ENCODE data around the gene NRTN. TPM values are rescaled to one million over a fixed set of nuclear protein-coding genes. Genes with fewer than 3 reads are reported as not detected.

The NRTN gene
- total RNA-seq, 1 donor from 2014 or later: 0.64 TPM

- intact Hi-C loops (cut with micrococcal nuclease): no loop called here
These were observed 6.2 kb downstream of the NRTN start for GRCh38 chr19:5811117-5811516.

- intact Hi-C loops (cut with micrococcal nuclease): no loop called here
These were observed 9.4 kb downstream of the NRTN start for GRCh38 chr19:5814123-5814851.

DNA sequence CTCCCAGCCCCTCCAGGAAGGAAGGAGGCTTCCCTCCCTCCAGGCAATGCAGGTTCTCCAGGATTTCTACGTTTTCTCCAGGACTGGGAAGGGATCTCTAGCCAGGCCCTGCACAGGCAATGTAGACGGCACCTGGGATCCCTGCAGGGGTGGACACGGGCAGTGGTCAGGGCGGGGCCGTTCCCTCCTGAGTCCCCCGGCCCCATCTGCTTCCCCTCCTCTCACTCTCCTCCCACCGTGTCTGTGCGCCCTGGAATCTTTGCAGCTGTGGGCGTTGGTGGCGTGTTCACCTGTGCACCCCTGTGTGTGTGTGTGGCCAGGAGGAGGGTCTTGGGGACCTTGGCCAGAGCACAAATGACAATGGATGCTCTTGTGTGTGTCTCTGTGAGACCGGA lies 10.0 kb downstream of the NRTN start:
- intact Hi-C loops (cut with micrococcal nuclease): no loop called here

GRCh38 chr19:5817218-5817617 lies 12.4 kb downstream of the NRTN start:
- intact Hi-C loops (cut with micrococcal nuclease): no loop called here

GRCh38 chr19:5818594-5818993 lies 13.7 kb downstream of the NRTN start:
- intact Hi-C loops (cut with micrococcal nuclease): no loop called here

DNA sequence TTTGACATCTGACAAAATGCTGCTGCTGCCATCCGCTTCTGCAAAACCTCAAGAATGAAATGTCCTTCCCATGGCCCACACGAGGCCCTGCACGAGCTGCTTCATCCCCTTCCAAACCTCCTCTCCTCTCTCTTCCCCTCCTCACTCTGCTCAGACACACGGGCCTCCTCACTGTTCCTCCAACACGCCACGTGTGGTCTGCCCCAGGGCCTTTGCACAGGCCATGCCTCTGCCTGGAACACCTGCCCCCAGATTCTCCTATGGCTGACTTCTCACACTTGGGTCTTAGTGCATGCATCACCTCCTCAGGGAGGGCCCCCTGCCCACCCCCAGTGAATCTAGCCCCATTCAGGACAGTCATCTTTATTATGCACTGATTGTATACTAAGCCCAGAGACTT lies 15.9 kb downstream of the NRTN start:
- intact Hi-C loops (cut with micrococcal nuclease): no loop called here

GRCh38 chr19:5821521-5822180 lies 16.8 kb downstream of the NRTN start:
- intact Hi-C loops (cut with micrococcal nuclease): no loop called here

GRCh38 chr19:5822181-5822844 lies 17.4 kb downstream of the NRTN start:
- intact Hi-C loops (cut with micrococcal nuclease): no loop called here

GRCh38 chr19:5823579-5824281 lies 18.9 kb downstream of the NRTN start:
- intact Hi-C loops (cut with micrococcal nuclease): no loop called here

GRCh38 chr19:5824751-5825150 lies 19.9 kb downstream of the NRTN start:
- intact Hi-C loops (cut with micrococcal nuclease): no loop called here

- intact Hi-C loops (cut with micrococcal nuclease): no loop called here
These were observed 20.3 kb downstream of the NRTN start for GRCh38 chr19:5825178-5825577.

- intact Hi-C loops (cut with micrococcal nuclease): no loop called here
These were observed 21.9 kb downstream of the NRTN start for GRCh38 chr19:5826531-5827341.

GRCh38 chr19:5827342-5827890 lies 22.5 kb downstream of the NRTN start:
- intact Hi-C loops (cut with micrococcal nuclease): no loop called here

DNA sequence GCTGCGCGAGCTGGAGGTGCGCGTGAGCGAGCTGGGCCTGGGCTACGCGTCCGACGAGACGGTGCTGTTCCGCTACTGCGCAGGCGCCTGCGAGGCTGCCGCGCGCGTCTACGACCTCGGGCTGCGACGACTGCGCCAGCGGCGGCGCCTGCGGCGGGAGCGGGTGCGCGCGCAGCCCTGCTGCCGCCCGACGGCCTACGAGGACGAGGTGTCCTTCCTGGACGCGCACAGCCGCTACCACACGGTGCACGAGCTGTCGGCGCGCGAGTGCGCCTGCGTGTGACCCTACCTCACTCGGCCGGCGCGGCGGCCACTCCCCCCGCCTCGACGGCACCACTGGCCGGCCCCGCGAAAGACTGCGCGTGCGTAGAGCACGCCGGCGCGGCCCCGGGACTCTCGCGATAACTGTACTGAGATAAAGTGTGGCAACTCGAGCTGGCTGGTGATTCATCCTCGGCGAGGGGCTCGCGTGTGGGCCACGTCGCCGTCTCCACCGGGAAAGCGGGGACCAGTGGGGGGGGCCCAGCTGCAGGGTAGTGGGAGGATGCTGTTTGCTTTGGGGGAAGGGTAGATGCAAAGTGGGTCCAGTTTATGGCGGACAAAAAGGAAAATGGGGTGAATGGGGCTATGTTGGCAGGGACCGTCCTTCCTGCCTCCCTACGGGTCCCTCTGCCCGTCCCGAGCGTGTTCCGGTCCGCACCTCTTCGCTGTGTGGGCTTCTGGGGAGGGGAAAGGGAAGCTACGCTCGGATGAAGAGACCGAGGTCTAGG lies 23.2 kb downstream of the NRTN start:
- intact Hi-C loops (cut with micrococcal nuclease): loop anchor here (1.0 to 2.0 kb wide), 7 partner anchors 24 to 533 kb away; partner anchors contain the start of genes CATSPERD, CLPP, LONP1 and RANBP3

DNA sequence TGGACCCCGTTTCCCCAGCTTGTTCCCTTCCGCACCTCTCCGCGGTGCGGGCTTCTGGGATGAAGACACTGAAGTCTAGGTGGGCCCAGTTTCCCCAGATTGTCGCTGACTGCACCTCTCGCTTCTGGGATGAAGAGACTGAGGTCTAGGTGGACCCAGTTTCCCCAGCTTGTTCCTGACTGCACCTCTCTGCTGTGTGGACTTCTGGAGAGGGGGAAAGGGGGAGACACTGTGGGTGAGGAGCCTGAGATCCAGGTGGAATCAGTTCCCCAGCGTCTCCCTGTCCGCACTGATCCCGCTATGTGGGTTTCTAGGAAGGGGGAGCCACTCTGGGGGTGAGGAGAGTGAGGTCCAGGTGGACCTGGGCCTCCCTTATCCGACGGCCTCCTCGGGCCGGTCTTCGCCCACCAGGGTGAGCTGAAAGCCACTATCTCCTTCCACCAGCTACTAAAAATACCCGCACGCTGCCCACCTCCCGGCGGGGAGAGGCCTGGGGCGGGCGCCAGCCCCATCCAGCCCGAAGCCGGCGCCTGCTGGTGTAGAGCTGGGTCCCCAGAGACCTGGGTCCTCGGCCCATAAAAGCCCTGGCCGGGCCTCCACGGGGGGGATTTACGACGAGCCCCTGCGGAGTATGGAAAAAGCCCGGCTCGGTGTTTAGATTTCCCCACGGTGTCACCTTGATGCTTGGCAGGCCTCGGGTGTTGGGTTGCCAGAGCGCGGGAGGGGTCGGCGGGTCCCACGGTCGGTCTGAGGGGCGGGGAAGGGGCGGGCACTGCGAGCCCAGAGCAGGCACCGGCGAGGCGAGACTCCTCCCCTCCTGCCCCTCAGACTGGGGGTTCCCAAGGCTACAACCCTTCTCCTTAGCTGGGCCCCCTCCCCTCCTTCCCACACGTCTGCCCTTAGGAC lies 24.0 kb downstream of the NRTN start:
- intact Hi-C loops (cut with micrococcal nuclease): loop anchor here (1.0 to 2.0 kb wide), 7 partner anchors 25 to 532 kb away; partner anchors contain the start of genes CATSPERD, CLPP, LONP1 and RANBP3

DNA sequence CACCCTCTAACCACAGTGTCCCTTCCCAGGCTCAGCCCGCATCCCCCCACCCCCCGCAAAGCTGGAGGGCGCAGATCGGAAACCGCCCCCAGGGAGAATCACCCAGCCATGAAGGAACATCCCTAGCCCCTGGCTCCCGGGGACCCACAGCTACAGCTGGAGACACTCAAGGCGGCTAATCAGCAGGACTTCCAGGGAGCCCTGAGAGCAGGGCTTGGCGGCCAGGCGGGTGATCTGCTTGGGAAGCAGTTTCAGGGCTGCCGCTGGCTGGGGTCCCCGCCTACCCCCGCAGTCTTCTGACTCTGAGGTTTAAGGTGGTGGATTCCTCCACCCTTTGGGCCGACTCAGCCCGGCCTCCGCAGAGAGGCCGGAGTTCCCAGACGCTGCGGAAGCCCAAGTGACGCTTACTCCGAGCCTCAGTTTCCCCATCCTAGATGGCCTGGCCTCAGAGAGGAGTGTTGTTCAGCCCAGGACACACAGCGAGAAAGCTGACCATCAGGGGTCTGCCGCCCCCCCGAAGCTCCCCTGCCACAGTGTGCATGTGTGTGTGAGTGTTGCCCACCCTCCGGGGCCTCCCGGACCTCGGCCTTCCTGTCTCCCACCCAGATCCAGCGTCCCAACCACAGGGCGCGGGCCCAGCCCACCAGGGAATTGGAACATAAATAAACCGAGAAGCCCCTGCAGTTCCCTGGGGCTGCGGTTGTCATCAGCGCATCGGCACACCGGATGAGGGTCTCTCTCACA lies 24.9 kb downstream of the NRTN start:
- intact Hi-C loops (cut with micrococcal nuclease): loop anchor here (2.0 kb wide), 1 partner anchor 531 kb away; the partner anchor contains the start of gene CLPP

DNA sequence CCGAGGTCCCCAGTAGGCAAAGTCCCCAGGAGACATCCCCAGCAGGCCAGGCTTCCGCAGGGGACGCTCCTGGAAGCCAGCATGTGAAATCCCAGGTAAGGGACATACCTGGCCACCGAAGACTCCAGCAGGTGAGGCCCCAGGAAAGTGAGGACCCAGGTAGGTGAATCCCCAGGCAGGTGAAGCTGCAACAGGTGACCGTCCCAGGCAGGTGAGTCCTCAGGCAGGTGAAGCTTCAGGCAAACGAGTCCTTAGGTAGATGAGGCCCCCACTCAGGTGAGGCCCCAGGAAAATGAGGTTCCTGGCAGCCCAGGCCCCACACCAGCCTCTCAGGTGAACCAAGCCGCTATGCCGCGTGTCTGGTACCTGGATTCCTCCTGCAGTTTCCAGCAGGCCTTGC lies 26.3 kb downstream of the NRTN start:
- intact Hi-C loops (cut with micrococcal nuclease): no loop called here

DNA sequence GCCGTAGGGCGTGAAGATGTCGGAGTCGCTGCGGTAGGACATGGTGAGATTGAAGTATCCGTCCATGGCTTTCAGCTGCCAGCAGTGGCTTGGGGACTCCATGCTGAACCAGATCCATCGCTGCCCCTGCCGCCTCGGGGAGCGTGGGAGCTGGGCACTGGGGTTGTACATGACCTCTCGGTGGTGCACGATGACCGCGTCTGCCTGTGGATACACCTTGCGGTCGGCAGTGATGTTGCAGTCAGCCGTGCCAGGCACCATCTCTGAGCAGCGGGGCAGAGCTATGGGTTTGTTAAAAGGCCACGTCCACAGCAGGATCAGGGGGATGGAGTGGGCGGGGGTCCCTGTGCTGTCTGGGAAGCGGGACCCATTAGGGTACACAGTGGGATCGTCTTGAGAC lies 27.2 kb downstream of the NRTN start:
- intact Hi-C loops (cut with micrococcal nuclease): no loop called here

All from T-helper 1 cell treated with Interleukin-12 subunit alpha and Interleukin-12 subunit beta and Interleukin-4 antibody, amounts not matched to agents 30 ng/mL and 1 ng/mL, for 36 hours (primary cell).